ENCODE data around the gene WNT7B. TPM values are rescaled to one million over a fixed set of nuclear protein-coding genes. Genes with fewer than 3 reads are reported as not detected.

The WNT7B gene
- total RNA-seq, 4 donors from 2014 or later, result 0.28 to 0.48 TPM; not detected in 2

GRCh38 chr22:45970705-45971407 lies 6.1 kb downstream of the WNT7B start:
- ATAC-seq (ENCODE audit: low FRiP score) (no peak), DNase-seq (ENCODE audit: low spot score) (no peak)
- TF ChIP-seq CTCF (IDR thresholded peaks at IDR 0.05), result no peak

- no peak for TF ChIP-seq CTCF (IDR thresholded peaks at IDR 0.05)
- ATAC-seq (ENCODE audit: low FRiP score) (no peak), DNase-seq (ENCODE audit: low spot score) (no peak)
Observed at GRCh38 chr22:45969801-45970470, 7.0 kb downstream of the WNT7B start.

- DNase-seq (ENCODE audit: low spot score) (no peak), ATAC-seq (ENCODE audit: low FRiP score) (no peak)
- no peak for TF ChIP-seq CTCF (IDR thresholded peaks at IDR 0.05)
Observed at GRCh38 chr22:45969414-45969799, 7.6 kb downstream of the WNT7B start.

- ATAC-seq (ENCODE audit: low FRiP score) (no peak), DNase-seq (ENCODE audit: low spot score) (no peak)
- no peak for TF ChIP-seq CTCF (IDR thresholded peaks at IDR 0.05)
Observed at GRCh38 chr22:45968751-45969413, 8.1 kb downstream of the WNT7B start.

GRCh38 chr22:45968003-45968650 lies 8.8 kb downstream of the WNT7B start:
- DNase-seq (ENCODE audit: low spot score) (no peak), ATAC-seq (ENCODE audit: low FRiP score) (no peak)
- no peak for TF ChIP-seq CTCF (IDR thresholded peaks at IDR 0.05)

- DNase-seq (ENCODE audit: low spot score) (no peak), ATAC-seq (ENCODE audit: low FRiP score) (no peak)
- TF ChIP-seq CTCF (IDR thresholded peaks at IDR 0.05), result no peak
Observed at GRCh38 chr22:45966895-45967365, 10.0 kb downstream of the WNT7B start.

All from omental fat pad (tissue), 4 donors.